GM15510 (cell line): Measurements from ENCODE around the gene ASPG.

Source experiments
- POLR2A ChIP-seq: IDR thresholded peaks from 3 replicates; pipeline ENCODE4 v1.6.1; 2011; ENCODE audit warnings: borderline replicate concordance; ENCODE audit not compliant: insufficient read length; ENCODE audit errors: extremely low read depth

Gene ASPG

DNA sequence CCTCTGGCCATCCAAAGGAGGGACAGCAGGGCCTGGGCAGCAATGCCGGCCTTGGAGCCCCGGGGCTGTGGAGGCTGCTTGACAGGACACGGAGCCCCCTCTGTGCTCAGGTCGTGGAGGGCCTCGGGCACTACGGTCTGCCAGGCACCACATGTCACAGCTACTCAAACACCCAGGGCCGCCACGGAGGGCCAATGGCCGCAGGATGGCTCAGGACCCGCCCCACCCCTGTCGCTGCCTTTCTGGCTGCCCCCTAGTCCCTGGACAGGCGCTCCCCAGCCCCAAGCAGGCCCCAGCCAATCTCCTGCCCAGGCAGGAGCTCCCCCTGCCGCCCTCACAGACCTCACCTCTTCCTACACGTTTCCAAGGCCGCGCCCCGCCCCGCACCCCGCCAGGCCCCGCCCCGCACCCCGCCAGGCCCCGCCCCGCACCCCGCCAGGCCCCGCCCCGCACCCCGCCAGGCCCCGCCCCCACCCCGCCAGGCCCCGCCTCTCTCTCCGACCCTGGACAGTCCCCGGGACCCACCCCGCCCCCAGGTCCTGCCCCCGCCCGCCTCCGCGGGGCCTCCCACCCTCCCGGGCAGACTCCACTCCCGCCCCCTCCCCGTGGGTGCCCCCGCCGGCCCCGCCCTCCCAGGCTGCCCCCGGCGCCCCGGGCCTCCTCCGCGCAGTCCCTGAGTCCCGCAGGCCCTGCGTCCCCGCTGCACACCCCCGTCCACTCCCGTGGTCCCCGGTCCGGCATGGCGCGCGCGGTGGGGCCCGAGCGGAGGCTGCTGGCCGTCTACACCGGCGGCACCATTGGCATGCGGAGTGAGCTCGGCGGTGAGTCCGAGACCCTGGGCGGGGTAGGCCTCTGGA is at the start of gene ASPG:
TSS of gene ASPG (plus strand) at position 669 of the 857 bp plus-strand sequence. CDS start at position 740, 71 bp downstream.
- TF ChIP-seq POLR2A, result no peak

DNA sequence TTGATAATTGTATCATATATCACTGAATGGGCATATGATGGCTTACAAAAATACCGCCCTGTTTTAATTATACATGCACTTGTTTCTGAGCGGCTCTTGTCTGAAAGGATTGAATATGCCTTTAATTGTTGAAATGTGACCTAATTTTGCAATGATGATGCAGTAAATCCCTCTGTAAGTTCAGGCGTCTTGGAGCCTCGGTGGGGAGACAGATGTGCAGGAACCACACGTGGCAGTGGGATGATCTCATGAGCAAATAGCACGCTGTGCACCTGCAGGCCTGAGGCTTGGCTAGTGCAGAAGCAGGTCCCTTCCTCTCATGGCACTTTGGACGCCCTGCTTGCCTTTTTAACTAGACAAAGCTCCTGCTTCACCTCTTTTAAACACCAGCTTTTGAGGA is 49.3 kb upstream of the ASPG start:
- no peak for TF ChIP-seq POLR2A

DNA sequence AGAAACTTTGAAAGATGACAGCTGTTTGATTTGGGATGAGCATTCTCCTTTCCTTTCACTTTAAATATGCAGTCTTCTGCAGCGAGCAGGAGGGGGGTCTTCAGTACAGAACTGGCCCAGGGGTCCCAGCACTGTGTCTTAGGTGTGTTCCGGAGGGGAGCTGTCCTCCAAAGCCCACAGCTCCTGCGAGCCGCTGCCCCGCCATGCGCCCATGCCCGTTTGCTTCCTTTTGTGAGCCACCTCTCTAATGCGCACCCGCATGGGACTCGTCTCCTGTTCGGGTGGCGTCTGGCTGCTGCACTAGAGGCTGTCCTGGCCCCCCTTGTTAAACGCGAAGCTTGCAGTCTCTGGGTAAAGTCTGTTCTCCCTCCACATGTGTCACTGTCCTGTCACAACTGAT is 48.4 kb upstream of the ASPG start:
- TF ChIP-seq POLR2A, result no peak

DNA sequence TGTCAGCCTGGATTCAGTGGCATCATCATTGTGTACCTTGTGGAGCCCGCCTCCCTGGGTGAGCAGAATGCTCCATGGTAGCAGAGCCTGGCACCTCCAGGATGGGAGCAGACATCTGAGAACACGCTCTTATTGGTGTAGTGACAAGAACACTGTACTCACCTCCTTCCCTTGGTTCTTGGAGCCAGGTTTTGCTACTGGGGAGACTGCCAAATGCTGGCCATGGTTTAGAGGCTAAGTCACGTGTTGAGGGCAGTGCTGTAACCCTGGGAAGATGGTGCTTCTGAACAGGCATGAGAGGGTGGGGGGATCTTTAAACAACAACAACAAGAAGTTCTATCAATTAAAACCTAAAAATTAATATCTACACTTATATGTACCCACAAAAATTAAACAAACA is 47.6 kb upstream of the ASPG start:
- no peak for TF ChIP-seq POLR2A

DNA sequence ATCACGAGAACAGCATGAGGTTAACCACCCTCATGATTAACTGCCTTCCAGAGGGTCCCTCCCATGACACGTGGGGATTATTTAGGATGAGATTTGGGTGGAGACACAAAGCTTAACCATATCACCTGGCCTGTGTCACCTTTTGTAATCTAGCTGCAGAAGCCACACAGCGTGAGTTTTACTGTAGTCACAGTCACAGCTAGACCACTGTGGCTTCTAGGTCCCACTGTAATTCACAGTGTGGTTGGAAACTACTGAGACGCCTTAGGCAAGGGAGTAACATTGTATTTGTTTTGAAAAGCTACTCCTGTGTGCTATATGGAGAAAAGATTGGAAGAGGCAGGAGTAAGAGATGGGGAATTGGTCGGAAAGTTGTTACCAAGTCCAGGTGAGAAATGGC is 46.3 kb upstream of the ASPG start:
- TF ChIP-seq POLR2A, result no peak

DNA sequence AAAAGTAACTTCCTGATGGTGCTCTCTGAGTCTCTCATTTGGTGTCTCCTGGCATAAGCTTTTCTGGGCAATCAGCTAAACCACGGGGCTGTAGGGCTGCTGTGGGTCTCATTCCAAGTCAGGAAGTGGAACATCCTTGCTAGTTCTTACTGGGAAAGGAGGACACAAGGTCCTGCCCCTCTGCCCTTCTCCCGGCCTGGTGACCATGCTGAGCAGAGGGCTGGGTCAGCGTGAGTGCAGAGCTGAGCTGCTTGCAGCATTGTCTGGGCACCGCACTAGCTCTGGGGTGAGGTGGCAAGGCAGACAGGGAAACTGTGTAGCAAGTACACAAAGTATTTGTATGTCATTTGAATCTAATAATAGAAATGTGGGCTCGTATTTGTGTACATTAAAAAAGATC is 45.0 kb upstream of the ASPG start:
- TF ChIP-seq POLR2A, result no peak

DNA sequence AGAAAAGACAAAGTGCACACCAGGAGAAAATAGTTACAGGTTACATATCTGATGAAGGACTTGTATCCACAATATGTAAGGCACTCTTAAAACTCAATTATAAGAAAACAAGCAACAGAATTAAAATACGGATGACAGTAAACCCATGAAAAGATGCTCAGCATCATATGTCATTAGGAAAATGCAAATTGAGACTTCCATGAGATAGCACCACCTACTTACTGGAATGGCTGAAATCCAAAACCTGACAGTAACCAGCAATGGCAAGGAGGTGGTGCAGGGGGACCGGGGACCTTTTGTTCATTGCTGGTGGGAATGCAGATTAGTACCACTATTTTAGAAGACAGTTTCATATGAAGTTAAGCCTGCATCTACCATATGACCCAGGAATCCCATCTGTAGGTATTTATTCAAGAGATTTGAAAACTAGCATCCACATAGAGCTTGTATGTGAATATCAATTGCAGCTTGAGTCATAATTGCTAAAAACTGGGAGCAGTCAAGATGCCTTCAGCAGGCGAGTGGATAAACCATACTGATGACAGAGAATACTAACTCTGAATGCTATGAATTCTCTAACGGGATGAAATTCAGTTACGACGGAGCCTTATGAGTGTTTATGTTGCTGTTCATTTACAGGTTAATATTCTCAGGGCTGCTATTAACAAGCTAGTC is 43.9 kb upstream of the ASPG start:
- no peak for TF ChIP-seq POLR2A

DNA sequence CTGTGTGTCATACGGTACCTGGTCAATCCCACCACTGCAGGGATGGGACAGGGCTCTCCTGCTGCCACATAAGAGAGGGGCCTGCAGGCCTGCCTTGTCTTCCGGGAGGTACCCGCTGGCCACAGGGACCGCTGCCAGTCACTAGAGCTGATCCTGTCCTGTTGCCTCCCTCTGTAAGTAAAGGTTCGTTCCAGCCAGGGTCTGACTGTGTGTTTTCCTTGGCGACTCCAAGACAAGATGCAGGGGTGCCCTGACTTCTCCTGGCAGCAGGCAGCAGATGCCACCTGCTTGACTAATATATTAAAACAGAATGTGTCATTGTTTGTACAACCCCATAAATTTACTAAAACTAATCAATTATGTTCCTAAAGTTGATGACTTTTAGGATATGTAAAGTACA is 41.5 kb upstream of the ASPG start:
- TF ChIP-seq POLR2A, result no peak

DNA sequence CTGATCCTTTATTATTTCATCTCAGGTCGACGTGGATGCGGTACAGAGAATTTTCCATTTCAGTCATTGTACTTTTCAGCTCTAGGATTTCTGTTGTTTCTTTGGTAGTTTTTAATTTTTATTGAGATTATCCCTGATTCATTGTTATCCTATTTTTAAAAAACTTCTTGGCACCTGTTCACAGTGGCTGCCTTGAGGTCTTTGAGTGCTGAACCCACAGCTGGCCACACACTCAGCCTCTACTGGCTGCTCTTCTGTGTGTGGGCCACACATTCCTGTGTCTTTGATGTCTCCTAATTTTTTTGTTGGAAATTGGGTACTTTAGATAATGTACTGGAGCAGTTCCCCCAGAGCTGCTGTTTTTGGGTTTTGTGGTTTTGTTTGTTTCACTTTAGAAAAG is 37.7 kb upstream of the ASPG start:
- no peak for TF ChIP-seq POLR2A

DNA sequence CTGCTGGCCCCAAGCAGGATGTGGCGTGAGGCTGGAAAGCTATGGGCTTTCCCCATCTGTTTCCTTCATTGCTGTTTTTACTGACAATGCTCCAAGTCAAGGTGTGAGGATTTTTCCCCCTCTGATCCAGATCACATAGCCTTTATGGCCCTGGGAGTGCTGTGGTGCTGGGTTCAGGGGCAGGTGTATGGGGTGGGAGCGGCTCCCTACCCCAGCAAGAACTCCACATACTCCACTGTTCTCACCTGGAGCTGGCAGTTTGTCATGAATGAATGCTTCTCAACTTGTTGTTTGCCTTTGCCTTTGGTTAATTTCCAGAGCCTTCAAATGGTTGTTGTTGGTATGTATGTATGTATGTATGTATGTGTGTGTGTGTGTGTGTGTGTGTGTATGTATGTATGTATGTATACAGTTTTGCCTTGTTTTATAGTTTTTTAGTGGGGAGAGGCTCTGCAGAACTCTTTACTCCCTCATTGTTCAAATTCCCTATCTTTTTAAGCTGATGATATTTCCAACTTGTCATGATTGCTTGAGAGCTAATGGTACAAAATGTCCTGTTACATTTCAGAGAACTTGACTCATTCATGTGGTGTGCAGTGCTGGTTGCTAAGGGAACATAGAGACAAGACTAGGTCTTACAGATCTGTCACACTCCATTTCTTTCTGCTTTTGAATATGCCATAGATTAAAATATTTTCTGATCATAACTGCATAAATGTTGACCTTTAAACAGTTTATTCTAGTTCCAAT is 36.6 kb upstream of the ASPG start:
- no peak for TF ChIP-seq POLR2A

DNA sequence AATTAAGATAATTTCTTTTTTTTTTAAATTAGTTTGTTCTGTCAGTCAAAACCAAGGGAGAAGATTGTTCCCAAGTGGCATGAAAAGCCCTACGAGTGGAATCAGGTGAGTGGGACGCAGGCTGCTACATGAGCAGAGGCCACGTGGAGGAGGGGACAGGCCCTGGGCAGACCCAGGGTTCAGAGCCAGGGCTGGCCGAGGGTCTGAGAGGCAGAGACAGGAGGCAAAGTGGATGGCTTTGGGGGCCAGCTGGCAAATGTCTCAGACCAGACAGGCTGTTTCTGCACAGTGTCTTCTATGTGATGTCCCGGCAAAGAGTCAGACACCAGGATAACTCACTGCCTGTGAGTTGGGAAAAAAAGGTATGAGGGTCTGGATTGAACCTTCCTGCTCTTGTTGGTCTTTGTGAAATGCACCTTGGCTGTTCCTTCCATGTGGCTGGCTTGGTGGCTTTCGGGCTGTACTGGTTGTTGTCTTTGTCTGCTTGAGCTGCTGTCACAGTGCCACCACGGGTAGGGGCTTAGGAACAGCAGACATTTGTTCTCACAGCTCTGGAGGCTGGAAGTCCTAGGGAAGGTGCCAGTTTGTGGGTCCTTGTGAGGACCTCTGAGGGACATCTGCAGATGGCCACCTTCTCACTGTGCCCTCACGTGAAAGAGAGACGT is 35.8 kb upstream of the ASPG start:
- no peak for TF ChIP-seq POLR2A

DNA sequence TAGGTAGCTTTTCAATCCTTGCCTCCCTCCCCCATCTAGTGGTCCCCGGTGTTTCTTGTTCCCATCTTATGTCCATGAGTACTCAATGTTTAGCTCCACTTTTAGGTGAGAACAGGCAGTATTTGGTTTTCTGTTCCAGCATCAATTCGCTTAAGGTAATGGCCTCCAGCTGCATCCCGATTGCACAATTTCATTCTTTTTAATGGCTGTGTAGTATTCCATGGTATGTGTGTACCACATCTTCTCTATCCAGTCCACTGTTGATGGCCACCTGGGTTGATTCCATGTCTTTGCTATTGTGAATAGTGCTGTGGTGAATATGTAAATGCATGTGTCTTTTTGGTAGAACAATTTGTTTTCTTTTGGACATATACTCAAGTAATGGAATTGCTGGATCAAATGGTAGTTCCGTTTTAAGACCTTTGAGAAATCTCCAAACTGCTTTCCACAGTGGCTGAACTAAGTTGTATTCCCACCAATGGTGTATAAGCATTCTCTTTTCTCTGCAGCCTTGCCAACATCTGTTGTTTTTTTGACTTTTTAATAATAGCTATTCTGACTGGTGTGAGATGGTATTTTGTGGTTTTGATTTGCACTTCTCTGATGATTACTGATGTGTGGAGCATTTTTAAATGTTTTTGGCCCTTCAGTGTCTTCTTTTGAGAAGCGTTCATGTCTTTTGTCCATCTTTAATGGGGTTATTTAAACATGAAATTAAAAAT is 34.2 kb upstream of the ASPG start:
- TF ChIP-seq POLR2A, result no peak

DNA sequence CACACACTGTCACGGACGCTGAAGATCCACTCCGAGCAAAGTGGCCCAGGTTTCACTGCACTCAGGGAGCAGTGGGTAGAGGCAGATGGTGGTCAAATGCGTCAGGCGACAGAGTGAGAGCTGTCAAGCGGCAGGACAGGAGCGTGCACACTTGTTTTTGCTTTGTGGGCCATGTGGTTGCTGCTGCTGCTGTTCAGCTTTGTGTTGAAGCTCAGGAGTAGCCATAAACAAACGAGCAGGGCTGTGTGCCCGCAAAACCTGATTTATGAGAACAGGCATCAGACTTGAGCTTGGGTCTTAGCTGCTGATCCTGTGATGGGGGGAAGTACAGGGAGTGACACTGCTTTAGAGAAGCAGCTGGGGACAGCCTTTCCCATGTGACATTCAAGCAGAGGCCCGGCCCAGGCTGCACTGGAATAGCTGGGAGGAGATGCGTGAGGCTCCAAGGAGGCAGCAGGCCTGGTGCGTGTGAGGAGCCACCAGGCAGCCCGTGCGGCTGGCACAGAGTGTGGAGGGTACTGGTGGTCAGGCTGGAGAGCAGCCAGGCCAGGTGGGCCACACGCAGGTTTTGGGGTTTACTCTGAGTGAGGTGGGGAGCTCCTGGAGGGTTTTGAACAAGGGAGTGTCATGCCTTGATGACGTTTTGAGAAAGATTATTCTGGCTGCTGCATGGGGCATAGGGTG is 31.1 kb upstream of the ASPG start:
- no peak for TF ChIP-seq POLR2A

DNA sequence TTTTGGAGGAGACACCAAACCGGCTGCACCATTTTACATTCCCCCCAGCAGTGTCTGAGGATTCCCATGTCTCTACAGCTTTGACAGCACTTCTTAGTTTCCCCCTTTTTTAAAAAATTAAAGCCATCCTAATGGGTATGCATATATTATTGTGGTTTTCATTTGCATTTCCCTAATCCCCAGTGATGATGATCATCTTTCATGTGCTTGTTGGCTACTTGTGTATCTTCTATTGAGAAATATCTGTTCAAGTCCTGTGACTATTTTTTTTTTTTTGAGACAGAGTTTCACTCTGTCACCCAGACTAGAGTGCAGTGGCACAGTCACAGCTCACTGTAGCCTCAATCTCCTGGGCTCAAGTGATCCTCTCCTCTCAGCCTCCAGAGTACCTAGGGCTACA is 23.2 kb upstream of the ASPG start:
- no peak for TF ChIP-seq POLR2A
